H1 (cell line): Measurements from ENCODE around the gene ELL. TPM values are rescaled to one million over a fixed set of nuclear protein-coding genes. Genes with fewer than 3 reads are reported as not detected.

Source experiments
- ATF3 ChIP-seq: IDR thresholded peaks from 2 replicates; pipeline ENCODE4 v1.6.1; 2011; ENCODE audit warnings: low read depth, mild to moderate bottlenecking, low read length; ENCODE audit not compliant: insufficient read depth
- BRCA1 ChIP-seq: IDR thresholded peaks from 2 replicates; pipeline ENCODE4 v1.6.1; 2012; ENCODE audit warnings: low read depth, low read length, improper control_type of control experiment
- JUN ChIP-seq: IDR thresholded peaks from 2 replicates; pipeline ENCODE4 v1.6.1; 2011; ENCODE audit warnings: low read depth, mild to moderate bottlenecking, improper control_type of control experiment, low read length
- TBP ChIP-seq: IDR thresholded peaks from 2 replicates; pipeline ENCODE4 v1.6.1; 2011; ENCODE audit warnings: low read depth, low read length, improper control_type of control experiment
- polyA plus RNA-seq, 7 experiments: library from polyadenylated mRNA; depleted of rRNA in 3 of 7; stranded (reverse) in 5 of 7; unstranded in 2 of 7; fragments of >200 nt in 5 of 7; fragments of 200-250 nt in 2 of 7; gene quantifications; 1 replicate in 5 of 7; 2 replicates in 1 of 7; 4 replicates in 1 of 7; pipeline versions ENCODE4 v1.2.1 to v1.2.3, GENCODE V29; 2011 to 2013; ENCODE audit warnings: missing spikeins in 2 of 7, mixed read lengths in 2 of 7
- total RNA-seq: library from RNA; stranded (reverse); fragmentation: NEBNext Ultra II Directional; extraction: Animal tissue kit (Norgen Biotek cat#: 25700); gene quantifications from 2 replicates; pipeline ENCODE4 v1.2.1, GENCODE V29; 2021

Gene ELL
- total and polyA plus RNA-seq, 2 of the 8 experiments (the other 6 are each of a cell fraction or from before 2014, with no cell fraction given): 5.2 to 10.5 TPM

DNA sequence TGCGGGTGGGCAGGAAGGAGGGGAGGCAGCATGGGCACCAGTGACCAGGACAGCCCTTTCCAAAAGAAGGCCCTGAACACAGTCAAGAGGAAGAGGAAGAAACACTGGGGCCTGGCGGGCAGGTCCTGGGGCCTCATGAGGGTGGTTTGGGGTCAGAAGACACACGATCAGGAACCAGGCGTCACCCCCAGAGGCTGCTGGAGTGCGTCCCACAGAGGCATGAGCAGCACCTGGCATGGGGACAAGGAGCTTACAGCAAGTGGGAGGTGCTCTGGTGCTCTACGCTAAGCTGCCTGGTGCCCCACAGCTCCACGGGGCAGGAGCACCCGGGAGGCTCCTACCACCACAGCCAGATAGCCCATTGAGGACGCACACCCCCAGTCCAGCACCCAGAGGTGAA, 20.0 kb downstream of the ELL start (continued):
- no peak for TF ChIP-seq TBP
- no peak for TF ChIP-seq ATF3
- no peak for TF ChIP-seq BRCA1
- no peak for TF ChIP-seq JUN
